GM12878 (cell line): Measurements from ENCODE around the gene GRIK1. TPM values are rescaled to one million over a fixed set of nuclear protein-coding genes. Genes with fewer than 3 reads are reported as not detected.

ENCODE experiments used
- ATAC-seq: fragments of 200-7000 bp; cut with Tn5 transposase; 3 replicates; pipeline ENCODE4 v1.9.1; 2020; ENCODE audit warnings: mild to moderate bottlenecking, moderate library complexity
- BruUV-seq: library from RNA; stranded (reverse); fragments of 400-500 nt; replicated peaks from 2 replicates; lab custom pipeline; 2021; lab: Mats Ljungman, UMichigan
- CTCF ChIA-PET: fragments of 300-600 bp; sonication (Branson Sonifier 250); formaldehyde crosslinking; extraction: SDS; loops from one replicate; lab custom pipeline; 2021; ENCODE audit warnings: inconsistent platforms; lab: Yijun Ruan, JAX
- POLR2A ChIA-PET: fragments of 350-600 bp; formaldehyde crosslinking; extraction: SDS; loops from one replicate; lab custom pipeline; 2021; ENCODE audit warnings: inconsistent platforms; lab: Charles Lee
- RAD21 ChIA-PET: fragments of 300-600 bp; sonication (Branson Sonifier 250); formaldehyde crosslinking; loops from one replicate; lab custom pipeline; 2023; ENCODE audit warnings: antibody characterized with exemption; ENCODE audit not compliant: unreplicated experiment; lab: Charles Lee
- SMC1A ChIA-PET: fragments of 300-600 bp; sonication (Branson Sonifier 250); formaldehyde crosslinking; loops from one replicate; lab custom pipeline; 2023; ENCODE audit not compliant: unreplicated experiment, uncharacterized antibody; lab: Charles Lee
- DNase-seq: peaks from one replicate; pipeline ENCODE4 v3.0.0-alpha.2; 2011; ENCODE audit warnings: low read depth, low spot score
- FAIRE-seq: peaks from 3 replicates; lab custom pipeline; 2011; peaks lifted over from hg19 to GRCh38; lab: Jason Lieb, UNC
- H2AFZ ChIP-seq: 2 replicates; pipeline ENCODE4 v1.6.0; 2011; ENCODE audit warnings: low read depth, low read length, control low read depth; ENCODE audit not compliant: control insufficient read depth
- H3K27ac ChIP-seq: 2 replicates; pipeline ENCODE4 v1.5.1; 2011; ENCODE audit warnings: control low read depth; ENCODE audit not compliant: control insufficient read depth, insufficient read depth
- H3K27me3 ChIP-seq, 2 experiments: replicated peaks in 1 of 2; 2 replicates each; pipeline versions ENCODE4 v1.6.0 to v1.6.1; 2011; ENCODE audit warnings: low read length in 1 of 2; ENCODE audit not compliant: control insufficient read depth in 2 of 2, insufficient read depth in 2 of 2
- H3K36me3 ChIP-seq, 2 experiments: 2 replicates each; pipeline ENCODE4 v1.5.1; 2011; ENCODE audit warnings: low read length in 1 of 2; ENCODE audit not compliant: control insufficient read depth in 2 of 2, insufficient read depth in 2 of 2
- H3K4me1 ChIP-seq: 2 replicates; pipeline ENCODE4 v1.6.1; 2011; ENCODE audit warnings: mild to moderate bottlenecking, low read length, moderate library complexity, mixed read lengths; ENCODE audit not compliant: control insufficient read depth, insufficient read depth
- H3K4me2 ChIP-seq: 2 replicates; pipeline ENCODE4 v1.6.0; 2011; ENCODE audit warnings: control low read depth; ENCODE audit not compliant: control insufficient read depth, insufficient read depth
- H3K4me3 ChIP-seq: fragments of 200-600 bp; sonication (generic); 2 replicates; pipeline ENCODE4 v1.5.1; 2016
- H3K79me2 ChIP-seq: 2 replicates; pipeline ENCODE4 v1.6.0; 2011; ENCODE audit warnings: low read length; ENCODE audit not compliant: control insufficient read depth, insufficient read depth
- H3K9ac ChIP-seq: 2 replicates; pipeline ENCODE4 v1.8.0; 2011; ENCODE audit warnings: low read length, control low read depth, mixed read lengths; ENCODE audit not compliant: control insufficient read depth, insufficient read depth
- H3K9me3 ChIP-seq: replicated peaks from 3 replicates; pipeline ENCODE4 v1.5.1; 2011; ENCODE audit warnings: mild to moderate bottlenecking, low read length; ENCODE audit not compliant: control insufficient read depth, insufficient read depth
- H4K20me1 ChIP-seq: 2 replicates; pipeline ENCODE4 v1.6.0; 2011; ENCODE audit not compliant: control insufficient read depth, insufficient read depth
- ATF3 ChIP-seq: IDR thresholded peaks from 2 replicates; pipeline ENCODE4 v1.6.1; 2011; ENCODE audit warnings: low read depth, mild to moderate bottlenecking, low read length, moderate library complexity, borderline replicate concordance; ENCODE audit errors: extremely low read depth
- BCL3 ChIP-seq: IDR thresholded peaks from 2 replicates; pipeline ENCODE4 v1.6.1; 2011; ENCODE audit warnings: borderline replicate concordance, low read depth, mild to moderate bottlenecking, moderate library complexity, low read length; ENCODE audit not compliant: insufficient read depth, poor library complexity, severe bottlenecking
- CHD2 ChIP-seq: IDR thresholded peaks from 2 replicates; pipeline ENCODE4 v1.6.1; 2011; ENCODE audit warnings: low read depth, low read length, improper control_type of control experiment, borderline replicate concordance
- CUX1 ChIP-seq: IDR thresholded peaks from 2 replicates; pipeline ENCODE4 v1.6.1; 2012; ENCODE audit warnings: improper control_type of control experiment, low read depth, low read length; ENCODE audit not compliant: insufficient replicate concordance
- EGR1 ChIP-seq, 2 experiments: IDR thresholded peaks; 1 replicate in 1 of 2; 2 replicates in 1 of 2; pipeline ENCODE4 v1.6.1; 2011 to 2012; ENCODE audit warnings: low read depth in 2 of 2, low read length in 2 of 2, borderline replicate concordance in 1 of 2, mild to moderate bottlenecking in 1 of 2, moderate library complexity in 1 of 2
- FOXM1 ChIP-seq: IDR thresholded peaks from 2 replicates; pipeline ENCODE4 v1.6.1; 2012; ENCODE audit warnings: low read depth, mild to moderate bottlenecking, inconsistent platforms, low read length, moderate library complexity
- MLLT1 ChIP-seq: fragments of 450-650 bp; IDR thresholded peaks from 2 replicates; pipeline ENCODE4 v1.6.1; 2016; ENCODE audit warnings: mild to moderate bottlenecking
- MTA3 ChIP-seq: IDR thresholded peaks from 2 replicates; pipeline ENCODE4 v1.6.1; 2012; ENCODE audit warnings: low read length, inconsistent platforms, borderline replicate concordance
- NFXL1 ChIP-seq: fragments of 450-650 bp; IDR thresholded peaks from 2 replicates; pipeline ENCODE4 v1.6.1; 2017; ENCODE audit warnings: antibody characterized with exemption, mild to moderate bottlenecking, borderline replicate concordance
- SMAD1 ChIP-seq: fragments of 450-650 bp; IDR thresholded peaks from 2 replicates; pipeline ENCODE4 v1.6.1; 2018; ENCODE audit warnings: mild to moderate bottlenecking, low read depth; ENCODE audit not compliant: partially characterized antibody
- TBL1XR1 ChIP-seq: IDR thresholded peaks from 2 replicates; pipeline ENCODE4 v1.6.1; 2012; ENCODE audit warnings: low read depth, low read length, improper control_type of control experiment
- ZNF384 ChIP-seq: IDR thresholded peaks from 2 replicates; pipeline ENCODE4 v1.6.1; 2012; ENCODE audit warnings: low read depth, mild to moderate bottlenecking, low read length, improper control_type of control experiment, borderline replicate concordance
- WGBS: methylation state at CpG from one replicate; pipeline ENCODE4 v1.1.6; 2016; ENCODE audit warnings: low lambda C conversion rate; ENCODE audit not compliant: insufficient replicate concordance, insufficient coverage; ENCODE audit errors: missing lambda C conversion rate; 5-methylcytosine and 5-hydroxymethylcytosine counted together
- in situ Hi-C: fragments of 300-500 bp; cut with MboI; formaldehyde crosslinking; loops from 9 replicates; pipeline ENCODE4 v1.14.3; 2018; ENCODE audit warnings: mixed read lengths
- intact Hi-C: fragments of 100-400 bp; cut with micrococcal nuclease; formaldehyde crosslinking; loops from one replicate; pipeline ENCODE4 v1.14.2; 2022; ENCODE audit not compliant: unreplicated experiment
- polyA plus RNA-seq, 11 experiments: library from polyadenylated mRNA; depleted of rRNA in 4 of 11; unstranded in 6 of 11; stranded (reverse) in 5 of 11; fragments of >200 nt; fragmentation: Nextera tagmentation in 4 of 11; fragmentation: Illumina TruSeq in 1 of 11; extraction: Ambion mirVana in 4 of 11; extraction: Trizol in 1 of 11; gene quantifications; 1 replicate in 1 of 11; 2 replicates in 10 of 11; pipeline versions ENCODE4 v1.2.1 to v1.2.3, GENCODE V29; 2011 to 2016; ENCODE audit warnings: inconsistent platforms in 2 of 11, missing spikeins in 2 of 11, low read depth in 1 of 11
- total RNA-seq, 4 experiments: library from RNA; depleted of rRNA in 3 of 4; stranded (reverse); fragments of >200 nt in 3 of 4; fragmentation: Illumina TruSeq in 1 of 4; extraction: Trizol in 1 of 4; gene quantifications; 2 replicates each; pipeline versions ENCODE4 v1.2.1 to v1.2.3, GENCODE V29; 2013 to 2021

The GRIK1 gene
- total and polyA plus RNA-seq, 10 of the 15 experiments (the other 5 are each of a cell fraction or from before 2014, with no cell fraction given): 0.05 to 0.13 (median 0.09) TPM; not detected in 7

GRCh38 chr21:29973258-29973657 lies 33.5 kb upstream of the GRIK1 start (continued):
- TF ChIP-seq CUX1 (no peak), BCL3 (no peak)

- SMC1A ChIA-PET: no interaction called here
- no TSS peak for BruUV-seq
- no peaks in the 10 kb centered on the region for H4K20me1 ChIP-seq
- H3K27me3 ChIP-seq: no peaks in the 10 kb centered on the region
- H3K4me1 ChIP-seq: no peaks in the 10 kb centered on the region
- no peak for DNase-seq
- H3K36me3 ChIP-seq: no peaks in the 10 kb centered on the region
- no peak for FAIRE-seq
- intact Hi-C loops (no loop called here), in situ Hi-C loops (no loop called here)
- WGBS: 34% methylated on average over 11 of the region's 11 CpGs
- no peak overlapping the region for H3K9ac ChIP-seq
- no peaks in the 10 kb centered on the region for H3K79me2 ChIP-seq
- RAD21 ChIA-PET: no interaction called here
- H3K27ac ChIP-seq: no peak overlapping the region
- POLR2A ChIA-PET: no interaction called here
- H3K4me3 ChIP-seq: no peak overlapping the region
- no peak for ATAC-seq
- CTCF ChIA-PET: no interaction called here
- H3K9me3 ChIP-seq: no peaks in the 10 kb centered on the region
- H3K4me2 ChIP-seq: no peak overlapping the region
- H2AFZ ChIP-seq: no peak overlapping the region
- no peak for TF ChIP-seq SMAD1
- no peak for TF ChIP-seq TBL1XR1
- TF ChIP-seq MTA3: no peak
- no peak for TF ChIP-seq NFXL1
- TF ChIP-seq FOXM1: no peak
- no peak for TF ChIP-seq EGR1 (IDR thresholded peaks at IDR 0.05; ENCODE audit: borderline replicate concordance in 1 of 2, low read depth in 2 of 2, low read length in 2 of 2)
- TF ChIP-seq MLLT1: no peak
- no peak for TF ChIP-seq ZNF384
- TF ChIP-seq CHD2: no peak
- TF ChIP-seq ATF3: no peak
These were observed 21.7 kb upstream of the GRIK1 start for GRCh38 chr21:29961291-29962027.
